Stimulated activated CD4-positive, alpha-beta T cell treated with anti-CD3 and anti-CD28 coated beads, Interleukin-12 subunit alpha, Interleukin-12 subunit beta, amount 100 ng/mL, for 48 hours (primary cell): ENCODE measurements around the gene TNRC6B.
"Not testable (repeated sequence)": the region's sequence is repeated elsewhere in the genome, so short reads cannot be mapped to it uniquely, and the experiment has no call there.

Experiments used
- DNase-seq, 3 donors: peaks; one replicate each; pipeline ENCODE4 v3.0.0-alpha.2; 2020; ENCODE audit warnings: low read depth in 2 of 3, low spot score in 1 of 3

TNRC6B gene

GRCh38 chr22:40212121-40212520 lies 34.4 kb downstream of the TNRC6B start:
- no peak for DNase-seq

- DNase-seq, result no peak
Observed at GRCh38 chr22:40213478-40213877, 35.8 kb downstream of the TNRC6B start.

GRCh38 chr22:40215266-40215665 lies 37.5 kb downstream of the TNRC6B start:
- no peak for DNase-seq

- DNase-seq, result no peak
Observed at GRCh38 chr22:40216041-40216756, 38.5 kb downstream of the TNRC6B start.

- no peak for DNase-seq
Observed at GRCh38 chr22:40218152-40218551, 40.4 kb downstream of the TNRC6B start.

- no peak for DNase-seq
Observed at GRCh38 chr22:40218723-40219294, 41.1 kb downstream of the TNRC6B start.

- no peak for DNase-seq
Observed at GRCh38 chr22:40220316-40221054, 42.8 kb downstream of the TNRC6B start.

- DNase-seq, result no peak
Observed at GRCh38 chr22:40221055-40221414, 43.3 kb downstream of the TNRC6B start.

- DNase-seq, result not testable (repeated sequence)
Observed at GRCh38 chr22:40222979-40223378, 45.3 kb downstream of the TNRC6B start.

- DNase-seq, result no peak
Observed at GRCh38 chr22:40224702-40225101, 47.0 kb downstream of the TNRC6B start.

- DNase-seq, result no peak
Observed at GRCh38 chr22:40226620-40227019, 48.9 kb downstream of the TNRC6B start.

- no peak for DNase-seq
Observed at GRCh38 chr22:40231618-40232313, 54.0 kb downstream of the TNRC6B start.

GRCh38 chr22:40232624-40233023 lies 54.9 kb downstream of the TNRC6B start:
- DNase-seq, result no peak

GRCh38 chr22:40233886-40234285 lies 56.2 kb downstream of the TNRC6B start:
- DNase-seq, result no peak

GRCh38 chr22:40234658-40235057 lies 56.9 kb downstream of the TNRC6B start:
- DNase-seq, result no peak

- no peak for DNase-seq
Observed at GRCh38 chr22:40235308-40235707, 57.6 kb downstream of the TNRC6B start.

GRCh38 chr22:40236131-40236665 lies 58.5 kb downstream of the TNRC6B start:
- no peak for DNase-seq

- no peak for DNase-seq
Observed at GRCh38 chr22:40237241-40237640, 59.5 kb downstream of the TNRC6B start.

GRCh38 chr22:40237788-40238424 lies 60.2 kb downstream of the TNRC6B start:
- DNase-seq, result no peak

- DNase-seq, result no peak
Observed at GRCh38 chr22:40238425-40239344, 61.0 kb downstream of the TNRC6B start.
